GM21447 (cell line): ENCODE measurements around the gene SEMA3B.
"Not testable (repeated sequence)": the region's sequence is repeated elsewhere in the genome, so short reads cannot be mapped to it uniquely, and the experiment has no call there.

Source experiments
- ATAC-seq: cut with Tn5 transposase; IDR thresholded peaks from one replicate; pipeline ENCODE4 v1.9.1; 2021; ENCODE audit not compliant: unreplicated experiment

Gene SEMA3B

GRCh38 chr3:50271314-50271936 is 2.5 kb downstream of the SEMA3B start:
- ATAC-seq: no peak

- ATAC-seq: not testable (repeated sequence)
Observed at GRCh38 chr3:50272538-50272910, 3.6 kb downstream of the SEMA3B start.

- ATAC-seq: peak; percentile 79
Observed at GRCh38 chr3:50272911-50273688, 4.2 kb downstream of the SEMA3B start.

- ATAC-seq: no peak
Observed at GRCh38 chr3:50273689-50274065, 4.7 kb downstream of the SEMA3B start.

- ATAC-seq: no peak
Observed at GRCh38 chr3:50274371-50275104, 5.6 kb downstream of the SEMA3B start.

- no peak for ATAC-seq
Observed at GRCh38 chr3:50275141-50275995, 6.4 kb downstream of the SEMA3B start.

- ATAC-seq: no peak
Observed at GRCh38 chr3:50275996-50276761, 7.2 kb downstream of the SEMA3B start.

GRCh38 chr3:50276762-50277101 is 7.8 kb downstream of the SEMA3B start:
- ATAC-seq: no peak

- ATAC-seq: no peak
Observed at GRCh38 chr3:50278123-50278879, 9.4 kb downstream of the SEMA3B start.

GRCh38 chr3:50278880-50279224 is 9.9 kb downstream of the SEMA3B start, which contains the start of gene LSMEM2:
Gene LSMEM2, plus strand, starts transcription at chr3:50279087. Its CDS starts 27 bp downstream, at chr3:50279114.
- no peak for ATAC-seq

- ATAC-seq: no peak
Observed at GRCh38 chr3:50279255-50280016, 10.5 kb downstream of the SEMA3B start.

GRCh38 chr3:50284121-50284520 is 15.2 kb downstream of the SEMA3B start:
- ATAC-seq: not testable (repeated sequence)

GRCh38 chr3:50286322-50287227 is 17.6 kb downstream of the SEMA3B start:
- no peak for ATAC-seq

- ATAC-seq: no peak
Observed at GRCh38 chr3:50287262-50287661, 18.3 kb downstream of the SEMA3B start.

- ATAC-seq: no peak
Observed at GRCh38 chr3:50288387-50289007, 19.6 kb downstream of the SEMA3B start.

GRCh38 chr3:50289130-50289529 is 20.2 kb downstream of the SEMA3B start:
- ATAC-seq: no peak

GRCh38 chr3:50290161-50290641 is 21.3 kb downstream of the SEMA3B start:
- no peak for ATAC-seq
